SH-SY5Y (cell line): ENCODE data around the gene PRMT7.

Experiments
- GATA2 ChIP-seq: IDR thresholded peaks from 2 replicates; pipeline ENCODE4 v1.6.1; 2011; ENCODE audit warnings: mild to moderate bottlenecking, low read depth, low read length
- GATA3 ChIP-seq: IDR thresholded peaks from 2 replicates; pipeline ENCODE4 v1.6.1; 2011; ENCODE audit warnings: low read depth, mild to moderate bottlenecking, low read length, moderate library complexity

GRCh38 chr16:68351463-68351862 is 40.6 kb downstream of the PRMT7 start:
- TF ChIP-seq GATA2 (no peak), GATA3 (no peak)
